ENCODE measurements around the gene NCS1.

Gene NCS1

GRCh38 chr9:130149031-130149430 lies 23.2 kb upstream of the NCS1 start:
- DNase-seq = no peak

- no peak for DNase-seq
Observed at GRCh38 chr9:130149654-130150286, 22.4 kb upstream of the NCS1 start.

- DNase-seq = no peak
Observed at GRCh38 chr9:130150779-130151382, 21.3 kb upstream of the NCS1 start.

- no peak for DNase-seq
Observed at GRCh38 chr9:130154816-130155215, 17.4 kb upstream of the NCS1 start.

- no peak for DNase-seq
Observed at GRCh38 chr9:130155647-130156046, 16.6 kb upstream of the NCS1 start.

- DNase-seq = no peak
Observed at GRCh38 chr9:130156672-130157071, 15.5 kb upstream of the NCS1 start.

- no peak for DNase-seq
Observed at GRCh38 chr9:130157079-130157478, 15.1 kb upstream of the NCS1 start.

- no peak for DNase-seq
Observed at GRCh38 chr9:130158001-130158400, 14.2 kb upstream of the NCS1 start.

GRCh38 chr9:130159057-130159456 lies 13.1 kb upstream of the NCS1 start:
- DNase-seq = no peak

GRCh38 chr9:130159915-130160670 lies 12.1 kb upstream of the NCS1 start:
- no peak for DNase-seq

- no peak for DNase-seq
Observed at GRCh38 chr9:130160862-130161470, 11.2 kb upstream of the NCS1 start.

GRCh38 chr9:130165579-130165978 lies 6.6 kb upstream of the NCS1 start:
- no peak for DNase-seq

GRCh38 chr9:130166399-130166798 lies 5.8 kb upstream of the NCS1 start:
- DNase-seq = no peak

GRCh38 chr9:130167927-130168326 lies 4.3 kb upstream of the NCS1 start:
- no peak for DNase-seq

GRCh38 chr9:130171226-130172148 lies 717 bp upstream of the NCS1 start:
- no peak for DNase-seq

- no peak for DNase-seq
Observed at GRCh38 chr9:130172858-130173665, 858 bp downstream of the NCS1 start.

GRCh38 chr9:130173666-130173983 lies 1.4 kb downstream of the NCS1 start:
- DNase-seq = no peak

- no peak for DNase-seq
Observed at GRCh38 chr9:130174025-130174424, 1.8 kb downstream of the NCS1 start.

- no peak for DNase-seq
Observed at GRCh38 chr9:130174920-130175321, 2.7 kb downstream of the NCS1 start.

- DNase-seq = no peak
Observed at GRCh38 chr9:130175355-130175754, 3.2 kb downstream of the NCS1 start.

- no peak for DNase-seq
Observed at GRCh38 chr9:130176760-130177159, 4.6 kb downstream of the NCS1 start.

Measured in DMS79 (cell line).